SK-N-SH (cell line): Measurements from ENCODE around the gene PRADC1. TPM values are rescaled to one million over a fixed set of nuclear protein-coding genes. Genes with fewer than 3 reads are reported as not detected.
A peak's percentile ranks its signal among the peaks of the same experiment; 100 is the strongest.

Source experiments
- FOXJ3 ChIP-seq: sonication (generic); formaldehyde crosslinking; IDR thresholded peaks from 2 replicates; pipeline ENCODE4 v1.5.1; 2020; ENCODE audit warnings: mild to moderate bottlenecking, missing genetic modification reagents
- NRF1 ChIP-seq: IDR thresholded peaks from 2 replicates; pipeline ENCODE4 v1.6.1; 2012; ENCODE audit warnings: low read depth, mild to moderate bottlenecking, low read length
- POLR2AphosphoS5 ChIP-seq: IDR thresholded peaks from 2 replicates; pipeline ENCODE4 v1.6.1; 2012; ENCODE audit warnings: low read depth, low read length
- REST ChIP-seq: IDR thresholded peaks from 2 replicates; pipeline ENCODE4 v1.6.1; 2012; ENCODE audit warnings: mild to moderate bottlenecking, low read depth, low read length, moderate library complexity
- RFX5 ChIP-seq: IDR thresholded peaks from 2 replicates; pipeline ENCODE4 v1.6.1; 2012; ENCODE audit warnings: mild to moderate bottlenecking, improper control_type of control experiment, low read length
- SIN3A ChIP-seq: IDR thresholded peaks from 2 replicates; pipeline ENCODE4 v1.6.1; 2012; ENCODE audit warnings: low read depth, mild to moderate bottlenecking, low read length, moderate library complexity, borderline replicate concordance
- SMC3 ChIP-seq: IDR thresholded peaks from 2 replicates; pipeline ENCODE4 v1.6.1; 2012; ENCODE audit warnings: low read depth, low read length, improper control_type of control experiment
- TAF1 ChIP-seq: IDR thresholded peaks from 2 replicates; pipeline ENCODE4 v1.6.1; 2012; ENCODE audit warnings: low read depth, mild to moderate bottlenecking, low read length, moderate library complexity, borderline replicate concordance
- USF2 ChIP-seq: fragments of 150-350 bp; IDR thresholded peaks from 2 replicates; pipeline ENCODE4 v1.6.1; 2017; ENCODE audit warnings: antibody characterized with exemption, low read length, low read depth, borderline replicate concordance
- YY1 ChIP-seq: IDR thresholded peaks from 2 replicates; pipeline ENCODE4 v1.4.0; 2012; ENCODE audit warnings: low read depth, mild to moderate bottlenecking
- ZBTB33 ChIP-seq: IDR thresholded peaks from 2 replicates; pipeline ENCODE4 v1.4.0; 2012; ENCODE audit warnings: low read depth, borderline replicate concordance
- polyA plus RNA-seq, 3 experiments: library from polyadenylated mRNA; depleted of rRNA; stranded (reverse); fragments of >200 nt; gene quantifications; 2 replicates each; pipeline ENCODE4 v1.2.3, GENCODE V29; 2012

Gene PRADC1
- polyA plus RNA-seq, 1 of the 3 experiments (the other 2 are of a cell fraction), result 8.5 TPM

GRCh38 chr2:73214120-73215035 lies 18.7 kb downstream of the PRADC1 start, which contains the start of gene SMYD5 (continued):
- TF ChIP-seq ZBTB33, result peak; percentile 80
- TF ChIP-seq NRF1, result peak; percentile 47; the same call in 1 of the 2 replicates
- peak; percentile 98 for TF ChIP-seq YY1
- no peak for TF ChIP-seq FOXJ3 (CRISPR knock-in tag)
- TF ChIP-seq USF2, result no peak
- TF ChIP-seq SMC3, result no peak
- TF ChIP-seq SIN3A, result peak; percentile 90
- TF ChIP-seq REST, result 0 out of 2 replicates have a peak, but pooled peaks have one; percentile 0
- peak; percentile 20; the same call in 1 of the 2 replicates for TF ChIP-seq RFX5
- peak; percentile 63; the same call in 1 of the 2 replicates for TF ChIP-seq TAF1
- TF ChIP-seq POLR2AphosphoS5, result peak; percentile 80
